ENCODE data around the gene IMPDH2. TPM values are rescaled to one million over a fixed set of nuclear protein-coding genes. Genes with fewer than 3 reads are reported as not detected.
A peak's percentile ranks its signal among the peaks of the same experiment; 100 is the strongest.

IMPDH2 gene
- total RNA-seq, 2 donors from 2014 or later, result 92.6 to 166 TPM

GRCh38 chr3:48989126-48989795, 39.9 kb downstream of the IMPDH2 start:
- no peaks in the 10 kb centered on the region for H3K36me3 ChIP-seq (replicated peaks in 1 of 2; ENCODE audit: insufficient read depth in 1 of 2, low read depth in 2 of 2)
- H3K27ac ChIP-seq, result peak overlapping the region; percentile 80 to 85 (median 82)
- TF ChIP-seq POLR2A (IDR thresholded peaks at IDR 0.05) (no peak), CTCF (IDR thresholded peaks at IDR 0.05) (no peak)
- intact Hi-C loops (cut with DNase I), result no loop called here
- H3K27me3 ChIP-seq, result no peaks in the 10 kb centered on the region
- WGBS, 2 donors, result 6 to 26% methylated on average over 4 to 21 of the region's 21 CpGs
- ATAC-seq (no peak), DNase-seq (no peak)
- H3K9me3 ChIP-seq, result no peaks in the 10 kb centered on the region
- H3K4me3 ChIP-seq, result peak overlapping the region; percentile 6
- H3K4me1 ChIP-seq, result peaks cover 32% of the 10 kb centered on the region

- TF ChIP-seq POLR2A (IDR thresholded peaks at IDR 0.05) (no peak), CTCF (IDR thresholded peaks at IDR 0.05) (no peak)
- 83 to 91% methylated on average over 7 of the region's 7 CpGs for WGBS, 2 donors
- H3K4me3 ChIP-seq, result no peak overlapping the region
- no peak overlapping the region for H3K27ac ChIP-seq
- DNase-seq, result no peak
- peaks cover 5 to 14% of the 10 kb centered on the region in 2 donors for H3K36me3 ChIP-seq (replicated peaks in 1 of 2; ENCODE audit: insufficient read depth in 1 of 2, low read depth in 2 of 2)
- H3K27me3 ChIP-seq, result no peaks in the 10 kb centered on the region
- intact Hi-C loops (cut with DNase I), result no loop called here
- no peak for ATAC-seq
- no peaks in the 10 kb centered on the region for H3K9me3 ChIP-seq
- peaks cover 18% of the 10 kb centered on the region for H3K4me1 ChIP-seq
Observed at GRCh38 chr3:48985831-48986376, 43.3 kb downstream of the IMPDH2 start.

GRCh38 chr3:48984663-48985062, 44.5 kb downstream of the IMPDH2 start:
- H3K4me3 ChIP-seq, result no peak overlapping the region
- H3K9me3 ChIP-seq, result no peaks in the 10 kb centered on the region
- TF ChIP-seq POLR2A (IDR thresholded peaks at IDR 0.05) (no peak), CTCF (IDR thresholded peaks at IDR 0.05) (no peak)
- H3K4me1 ChIP-seq, result peaks cover 15% of the 10 kb centered on the region
- intact Hi-C loops (cut with DNase I), result no loop called here
- DNase-seq (no peak), ATAC-seq (no peak)
- no peak overlapping the region for H3K27ac ChIP-seq
- peaks cover 11 to 23% of the 10 kb centered on the region in 2 donors for H3K36me3 ChIP-seq (replicated peaks in 1 of 2; ENCODE audit: insufficient read depth in 1 of 2, low read depth in 2 of 2)
- no peaks in the 10 kb centered on the region for H3K27me3 ChIP-seq

GRCh38 chr3:48983096-48983495, 46.1 kb downstream of the IMPDH2 start:
- H3K36me3 ChIP-seq (replicated peaks in 1 of 2; ENCODE audit: insufficient read depth in 1 of 2, low read depth in 2 of 2), result peaks cover 18 to 32% of the 10 kb centered on the region in 2 donors
- H3K27me3 ChIP-seq, result no peaks in the 10 kb centered on the region
- H3K4me3 ChIP-seq, result no peak overlapping the region
- H3K4me1 ChIP-seq, result peaks cover 2% of the 10 kb centered on the region
- TF ChIP-seq POLR2A (IDR thresholded peaks at IDR 0.05) (no peak), CTCF (IDR thresholded peaks at IDR 0.05) (no peak)
- no peaks in the 10 kb centered on the region for H3K9me3 ChIP-seq
- no peak for DNase-seq
- no peak overlapping the region for H3K27ac ChIP-seq
- no peak for ATAC-seq
- WGBS, 2 donors, result 100% methylated on average over 1 to 4 of the region's 4 CpGs
- intact Hi-C loops (cut with DNase I), result no loop called here

- Histone ChIP-seq H3K9me3 (no peaks in the 10 kb centered on the region), H3K4me1 (no peaks in the 10 kb centered on the region), H3K27me3 (no peaks in the 10 kb centered on the region), H3K4me3 (no peak overlapping the region), H3K27ac (no peak overlapping the region), H3K36me3 (replicated peaks in 1 of 2; ENCODE audit: insufficient read depth in 1 of 2, low read depth in 2 of 2) (peaks cover 18 to 32% of the 10 kb centered on the region in 2 donors)
- ATAC-seq, result no peak
- intact Hi-C loops (cut with DNase I), result no loop called here
- TF ChIP-seq POLR2A (IDR thresholded peaks at IDR 0.05) (no peak), CTCF (IDR thresholded peaks at IDR 0.05) (no peak)
- WGBS, 2 donors, result 85 to 90% methylated on average over 5 of the region's 5 CpGs
- no peak for DNase-seq
Observed at GRCh38 chr3:48982686-48983085, 46.5 kb downstream of the IMPDH2 start.

All from body of pancreas (tissue), 4 donors.